LHCN-M2 (cell line): Measurements from ENCODE around the gene ACVR2B. TPM values are rescaled to one million over a fixed set of nuclear protein-coding genes. Genes with fewer than 3 reads are reported as not detected.

Source experiments
- DNase-seq: peaks from one replicate; pipeline ENCODE4 v3.0.0-alpha.2; 2012; ENCODE audit warnings: low read depth
- total RNA-seq: library from RNA; depleted of rRNA; stranded (reverse); fragments of >200 nt; gene quantifications from 2 replicates; pipeline ENCODE4 v1.2.3, GENCODE V29; 2014

The ACVR2B gene
- total RNA-seq, 1 experiment from 2014 or later = 1.7 TPM

DNA sequence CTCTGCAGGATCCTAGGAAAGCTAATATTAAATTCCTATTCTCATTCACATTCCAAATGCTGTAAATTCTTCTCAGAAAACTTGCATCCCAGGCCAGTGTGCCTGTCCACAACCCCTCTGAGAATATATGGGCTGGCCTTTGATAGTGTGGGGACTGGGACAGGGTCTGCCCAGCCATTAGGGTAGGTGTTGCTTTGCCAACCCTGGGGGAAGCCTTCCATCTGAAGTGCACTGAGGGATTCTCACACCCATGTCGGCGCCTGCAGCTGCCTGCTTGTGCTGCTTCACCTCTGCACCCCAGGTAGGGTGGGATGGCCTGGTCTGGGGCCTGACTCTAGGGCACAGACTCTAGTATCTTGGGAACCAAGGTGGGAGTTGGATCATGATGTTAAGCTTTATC, 27.2 kb downstream of the ACVR2B start:
- DNase-seq = no peak

DNA sequence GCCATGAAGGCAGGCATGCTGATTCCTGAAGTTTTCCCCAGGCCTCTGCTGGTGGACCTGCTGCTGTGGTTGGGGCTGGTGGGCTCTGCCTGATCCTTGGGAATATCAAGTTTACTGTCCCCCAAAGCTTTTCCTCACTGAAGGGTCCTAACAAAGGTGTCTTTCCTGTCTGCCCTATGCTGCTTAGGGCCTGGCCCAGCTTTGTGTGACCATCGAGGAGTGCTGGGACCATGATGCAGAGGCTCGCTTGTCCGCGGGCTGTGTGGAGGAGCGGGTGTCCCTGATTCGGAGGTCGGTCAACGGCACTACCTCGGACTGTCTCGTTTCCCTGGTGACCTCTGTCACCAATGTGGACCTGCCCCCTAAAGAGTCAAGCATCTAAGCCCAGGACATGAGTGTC, 29.3 kb downstream of the ACVR2B start:
- no peak for DNase-seq

DNA sequence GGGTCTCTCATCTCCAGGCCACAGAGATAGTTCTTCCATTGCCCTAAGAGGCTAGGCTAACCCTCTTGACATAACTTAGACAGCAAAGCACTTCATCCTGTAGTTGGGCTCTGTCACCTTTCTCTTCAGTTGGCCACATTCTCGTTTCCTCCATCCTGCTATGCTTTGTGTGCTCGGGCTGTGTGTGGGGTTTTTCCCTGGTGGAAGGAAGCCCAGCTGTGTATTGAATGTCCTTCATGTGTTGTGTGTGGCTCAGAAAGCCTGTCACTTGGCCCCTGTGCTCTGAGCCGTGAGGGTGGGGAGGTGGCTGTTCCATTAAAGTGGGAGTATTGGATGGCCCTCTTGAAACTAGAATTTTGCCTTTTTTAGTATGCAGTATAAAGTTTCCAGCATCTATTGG, 33.6 kb downstream of the ACVR2B start:
- DNase-seq = no peak

DNA sequence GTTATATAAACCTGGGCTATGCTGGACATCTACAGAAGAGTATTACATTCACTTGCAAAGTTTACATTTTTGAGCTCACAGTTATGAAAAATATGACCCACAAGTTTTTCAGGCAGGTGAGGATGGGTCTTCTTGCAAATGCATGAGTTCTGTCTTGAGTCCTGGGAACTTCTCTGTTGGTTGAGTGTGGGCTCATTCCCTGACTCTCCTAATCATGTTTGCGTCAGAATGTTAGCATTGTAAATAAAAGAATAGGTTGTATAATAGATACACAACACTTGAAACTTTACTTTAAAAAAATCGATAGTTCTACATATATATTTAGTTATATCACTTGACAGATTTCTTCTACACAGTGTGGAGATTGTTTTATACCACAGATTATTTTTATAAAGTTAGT, 35.3 kb downstream of the ACVR2B start:
- no peak for DNase-seq

DNA sequence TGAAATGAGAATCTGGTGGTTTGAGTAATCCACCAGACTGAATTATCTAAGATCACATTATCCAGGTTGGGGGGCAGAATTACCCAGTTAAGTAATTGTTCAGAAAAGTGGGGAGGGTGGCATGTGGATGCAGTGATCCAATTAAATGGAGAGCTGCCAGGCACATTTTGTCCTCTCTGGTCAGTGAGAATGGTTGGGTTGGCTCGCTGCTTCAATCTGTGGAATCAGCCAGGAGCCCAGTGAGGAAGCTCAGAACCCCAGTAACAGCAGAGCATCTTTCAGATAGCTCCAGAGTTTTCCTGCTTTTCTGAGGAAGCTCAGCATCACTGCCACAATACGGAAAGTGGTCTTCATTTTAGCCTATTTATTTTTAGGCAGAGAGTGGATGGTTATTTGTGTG, 36.1 kb downstream of the ACVR2B start:
- DNase-seq = no peak

DNA sequence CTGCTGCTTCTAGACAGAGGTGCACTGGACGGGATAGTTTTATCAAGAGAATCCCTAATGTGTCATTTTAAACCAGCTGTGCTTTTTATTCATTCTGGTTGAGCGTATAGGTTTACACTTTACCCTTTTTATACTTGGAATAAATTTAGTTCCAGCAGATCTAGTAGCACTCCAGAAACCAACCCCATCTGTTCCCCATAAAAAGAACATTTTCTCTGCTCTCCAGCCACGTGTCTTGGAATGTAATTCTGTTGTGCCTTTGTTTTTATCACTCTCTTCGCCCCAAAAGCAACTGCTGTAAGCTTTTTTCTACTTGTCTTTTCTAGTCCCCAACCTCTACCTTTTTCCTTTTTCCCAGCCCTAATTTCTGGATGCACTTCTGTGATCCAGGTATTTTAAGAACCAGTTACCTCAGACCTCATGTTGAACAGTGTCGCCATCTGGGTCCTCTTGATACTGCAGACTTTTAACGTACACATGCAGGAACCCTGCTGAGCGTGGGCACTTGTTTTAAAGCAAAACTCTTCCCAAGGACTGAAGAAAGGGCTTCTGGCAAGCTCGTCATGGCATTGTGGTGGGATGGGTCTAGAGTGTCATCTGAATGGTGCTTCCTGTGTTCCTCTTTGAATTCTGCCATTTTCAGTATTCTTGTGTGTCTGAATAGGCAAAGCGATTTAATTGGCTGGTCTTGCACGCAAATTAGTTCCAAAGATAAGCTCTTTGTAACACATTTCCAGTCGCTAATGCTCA, 36.8 kb downstream of the ACVR2B start:
- no peak for DNase-seq

DNA sequence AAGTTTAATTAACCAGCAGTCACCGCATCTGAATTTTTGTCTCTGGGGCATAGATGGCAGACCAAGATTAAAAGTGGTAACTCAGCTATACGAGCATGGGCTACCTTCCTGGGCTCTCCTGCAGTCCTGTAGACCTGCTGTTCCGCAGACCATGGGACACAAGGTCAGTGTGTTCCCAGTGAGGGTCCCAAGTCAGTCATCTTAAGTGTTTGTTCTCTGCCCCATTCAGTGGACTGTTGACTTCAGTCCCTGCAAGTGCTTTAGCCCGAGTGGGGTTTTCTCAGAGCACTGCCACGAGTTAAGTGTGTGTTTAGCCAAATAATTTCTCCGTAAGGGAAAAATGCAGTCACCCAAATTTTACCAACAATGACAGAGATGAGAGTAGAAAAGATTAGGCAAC, 37.5 kb downstream of the ACVR2B start:
- no peak for DNase-seq

DNA sequence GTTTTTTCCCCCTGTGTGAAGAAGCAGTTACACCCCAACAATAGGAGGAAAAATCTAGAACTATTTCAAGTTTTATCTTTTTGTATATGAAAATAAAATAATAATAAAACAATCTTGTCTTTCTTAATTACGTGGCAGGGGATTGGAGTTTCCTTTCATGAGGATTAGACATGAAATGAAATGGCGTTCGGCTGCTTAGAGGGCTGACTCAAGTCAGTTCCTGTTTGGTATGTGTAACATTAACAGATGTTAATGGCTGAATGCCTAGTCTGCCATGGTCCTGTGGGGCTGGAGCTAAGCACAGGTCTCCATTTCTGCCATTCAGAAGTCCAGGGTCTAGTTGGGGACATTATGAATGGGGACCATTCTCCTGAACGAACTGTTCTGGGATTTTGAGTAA, 39.3 kb downstream of the ACVR2B start:
- peak; percentile 56 for DNase-seq

DNA sequence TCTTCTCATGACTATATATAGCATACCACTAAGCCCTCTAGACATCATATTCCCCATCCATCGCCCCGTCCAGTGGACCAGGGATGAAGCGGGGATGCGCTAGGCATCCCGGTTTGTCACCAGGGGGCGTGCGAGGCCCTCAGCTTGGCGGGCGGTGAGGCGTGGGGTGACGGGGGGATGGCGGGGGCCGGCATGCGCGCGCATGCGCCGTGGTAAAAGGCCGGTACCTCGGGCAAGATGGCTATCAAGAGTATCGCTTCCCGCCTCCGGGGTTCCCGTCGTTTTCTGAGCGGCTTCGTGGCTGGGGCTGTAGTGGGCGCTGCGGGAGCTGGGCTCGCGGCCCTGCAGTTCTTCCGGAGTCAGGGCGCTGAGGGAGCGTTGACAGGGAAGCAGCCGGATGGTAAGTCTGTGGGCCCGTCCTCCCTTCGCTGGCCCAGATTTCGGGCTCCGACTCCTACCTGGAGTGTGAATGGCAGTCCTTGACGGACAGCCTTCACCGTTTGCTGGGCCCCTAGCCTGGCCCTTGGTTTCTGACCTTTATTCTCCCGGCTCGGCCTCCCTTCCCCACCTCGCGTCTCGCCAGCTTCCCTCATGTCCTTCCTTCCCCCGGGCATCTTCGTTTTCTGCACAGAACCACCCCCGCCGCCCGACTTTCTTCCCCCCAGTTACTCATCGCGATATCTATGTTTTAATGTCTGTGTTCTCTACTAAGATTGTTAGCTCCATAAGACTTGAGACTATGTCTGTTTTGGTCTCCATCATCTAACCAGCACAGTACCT, 42.6 kb downstream of the ACVR2B start, which contains the start of gene EXOG:
TSS of gene EXOG (plus strand) at position 210 of the 780 bp plus-strand sequence. CDS start at position 238, 28 bp downstream.
- DNase-seq = peak; percentile 89

DNA sequence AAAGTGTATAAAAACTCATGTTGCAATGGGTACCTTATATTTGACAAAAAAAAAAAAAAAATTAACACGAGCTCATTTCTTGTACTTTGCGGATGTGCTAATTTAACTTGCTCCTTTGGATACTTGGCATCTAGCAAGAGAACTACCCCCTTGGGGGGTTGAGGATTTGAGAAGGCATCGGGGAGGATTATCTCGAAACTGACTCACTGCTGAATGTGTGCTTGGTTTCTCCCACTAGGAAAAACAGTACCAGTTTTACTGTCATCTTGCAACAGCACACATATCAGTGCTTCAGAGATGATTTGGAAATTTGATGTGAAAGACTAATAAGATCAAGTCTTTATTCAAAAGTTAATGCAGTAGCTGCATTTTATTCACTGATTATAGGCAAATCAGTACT, 43.3 kb downstream of the ACVR2B start:
- DNase-seq = peak; percentile 76

DNA sequence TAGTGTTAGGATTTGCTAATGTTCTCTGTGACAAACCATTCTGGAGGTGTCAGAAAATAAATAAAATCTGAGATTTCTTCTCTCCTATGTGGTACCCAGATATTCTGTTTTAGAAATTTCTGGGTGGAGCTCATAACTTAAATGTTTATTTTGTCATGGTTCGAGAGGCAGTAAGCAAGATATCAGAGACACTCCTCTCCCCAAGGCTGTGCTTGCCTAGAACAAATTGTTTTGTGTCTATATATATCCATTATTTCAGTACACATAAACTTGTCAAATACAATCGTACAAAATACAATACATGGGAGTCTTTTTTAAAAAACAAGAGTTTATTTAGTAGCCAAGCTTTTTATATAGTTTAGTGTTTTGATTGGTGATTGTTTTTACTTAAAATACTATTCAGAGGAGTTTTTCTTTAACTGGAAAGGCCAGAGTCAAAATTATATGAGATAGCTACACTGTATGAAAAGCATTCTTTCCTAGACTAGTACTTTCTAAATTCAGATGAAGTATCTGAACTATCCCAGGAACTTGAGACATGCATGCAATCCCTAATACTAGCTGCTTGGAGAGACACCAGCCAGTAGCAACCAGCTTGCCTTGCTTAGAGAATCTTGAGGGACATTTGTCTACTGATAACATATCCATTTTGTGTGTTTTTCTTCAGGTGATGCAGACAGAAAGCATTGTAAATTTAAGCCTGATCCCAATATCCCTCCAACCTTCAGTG, 47.2 kb downstream of the ACVR2B start:
- no peak for DNase-seq

DNA sequence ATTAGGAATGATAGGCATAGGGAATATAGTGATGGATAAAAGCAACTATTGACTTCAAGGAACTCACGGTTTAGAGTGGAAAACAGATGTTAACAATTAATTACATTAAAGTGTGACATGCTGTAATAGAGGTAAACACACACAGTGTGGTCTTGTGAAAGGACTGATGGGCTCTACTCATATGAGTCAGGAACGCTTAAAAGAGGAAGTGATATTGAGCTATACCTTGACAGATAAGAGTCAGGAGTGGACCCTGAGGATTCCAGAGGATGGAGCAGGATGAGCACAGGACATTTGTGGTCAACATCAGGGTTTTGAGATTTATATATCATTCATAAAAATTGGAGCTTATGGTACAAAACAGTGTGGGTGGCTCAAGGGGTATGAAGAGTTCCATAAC, 53.4 kb downstream of the ACVR2B start:
- DNase-seq = no peak

DNA sequence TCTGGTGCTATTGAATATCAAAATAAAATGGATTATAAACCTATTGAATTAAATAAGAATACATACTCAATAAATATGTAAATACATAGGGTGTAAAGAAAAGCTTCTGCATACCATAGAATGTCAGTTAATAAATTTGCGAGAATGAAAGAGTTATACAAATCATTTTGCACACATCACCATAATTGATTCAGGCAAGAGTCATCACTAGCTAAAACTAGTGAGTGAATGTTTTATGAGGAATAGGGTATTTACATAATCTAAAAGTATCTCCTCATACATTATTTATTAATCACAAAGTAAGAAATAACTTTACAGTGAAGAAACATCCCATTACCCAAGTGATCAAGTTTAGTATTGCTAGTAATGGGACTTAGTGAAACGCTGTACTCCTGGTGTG, 56.0 kb downstream of the ACVR2B start:
- no peak for DNase-seq

DNA sequence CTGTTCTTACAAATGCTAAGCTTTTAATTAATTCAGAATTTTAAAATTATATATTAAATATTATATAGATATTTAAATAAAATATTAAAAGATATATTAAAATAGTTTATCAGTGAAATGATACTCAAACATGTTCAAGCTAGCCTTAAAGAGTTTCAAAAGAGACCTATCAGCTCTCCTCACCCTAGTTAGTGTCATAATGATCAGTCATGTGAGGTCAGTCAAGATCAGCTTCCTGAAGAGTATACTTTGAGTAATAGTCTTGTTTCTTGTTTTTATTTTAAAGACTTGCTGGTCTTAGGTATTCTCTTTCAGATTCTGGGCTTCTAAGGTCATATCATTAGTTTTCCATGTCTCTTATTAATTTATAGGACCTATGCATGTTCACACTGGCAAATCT, 56.9 kb downstream of the ACVR2B start:
- DNase-seq = no peak

DNA sequence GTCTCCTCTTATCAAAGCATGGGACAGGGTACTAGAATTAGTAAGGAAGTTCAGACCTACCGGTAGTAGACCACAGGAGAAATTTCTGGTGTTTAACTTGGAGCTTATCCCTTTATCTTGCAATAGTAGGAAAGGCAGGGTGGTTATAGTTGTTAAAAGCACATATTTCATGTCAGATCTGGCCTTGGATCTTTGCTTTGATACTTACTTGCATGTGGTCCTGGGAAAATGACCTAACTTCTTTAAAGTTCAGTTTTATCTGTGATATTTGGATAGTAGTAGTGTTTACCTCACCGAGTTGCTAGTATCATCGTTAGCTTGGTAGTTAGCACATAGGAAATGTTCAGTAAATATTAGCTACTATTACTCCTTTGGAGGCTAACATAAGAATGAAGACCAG, 57.9 kb downstream of the ACVR2B start:
- DNase-seq = no peak

DNA sequence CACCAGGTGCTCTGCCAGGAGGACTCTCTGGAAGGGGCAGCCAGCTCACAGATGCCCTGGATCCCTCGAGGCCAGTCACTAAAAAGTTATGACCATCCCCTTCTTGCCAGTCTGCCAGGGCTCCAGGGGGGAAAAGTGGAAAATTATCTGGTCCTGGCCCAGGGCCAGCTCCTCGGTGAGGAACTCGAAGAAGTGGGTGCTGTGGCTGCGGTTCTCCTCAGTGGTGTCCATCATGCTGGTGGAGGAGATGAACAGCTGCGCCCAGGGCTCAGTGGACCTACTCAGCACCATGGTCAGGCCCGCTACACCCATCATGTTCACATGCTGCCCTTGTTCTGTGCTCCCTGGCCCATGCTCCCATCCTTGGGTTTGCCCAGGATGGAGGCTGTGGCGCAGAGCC, 61.7 kb downstream of the ACVR2B start:
- no peak for DNase-seq

DNA sequence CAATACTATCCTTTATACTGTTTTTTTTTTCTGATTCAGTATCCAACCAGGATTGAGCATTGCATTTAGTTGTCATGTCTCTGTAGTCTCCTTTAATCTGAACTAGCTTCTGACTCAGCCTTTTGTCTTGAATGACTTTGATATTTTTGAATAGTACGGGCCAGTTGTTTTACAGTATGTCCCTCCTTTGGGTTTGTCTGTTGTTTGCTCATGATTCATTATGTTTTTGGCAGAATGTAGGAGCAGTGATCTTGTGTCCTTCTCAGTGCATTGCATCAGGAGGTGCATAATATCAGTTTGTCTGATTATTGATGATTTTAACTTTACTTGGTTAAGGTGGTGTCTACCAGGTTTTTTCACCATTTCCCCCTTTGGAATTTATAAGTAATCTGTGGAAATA, 63.0 kb downstream of the ACVR2B start:
- peak; percentile 76 for DNase-seq

DNA sequence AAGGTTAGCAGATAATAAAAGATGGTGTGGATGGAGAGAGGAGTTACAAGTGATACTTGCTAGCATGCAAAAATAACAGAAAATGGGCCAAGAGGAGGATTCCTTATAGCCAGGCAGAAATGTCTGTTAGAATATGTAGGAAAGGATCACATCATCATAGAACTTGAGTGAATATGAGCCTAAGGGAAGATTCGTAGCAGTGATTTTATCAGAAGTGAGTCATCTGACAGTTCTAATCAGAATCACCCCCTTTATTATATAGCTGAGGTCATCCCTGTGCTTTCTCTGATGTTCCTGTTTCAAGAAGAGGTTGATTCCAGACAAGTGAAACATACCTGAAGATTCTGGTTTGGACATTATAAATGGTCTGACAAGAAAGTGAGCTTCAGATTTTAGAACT, 65.3 kb downstream of the ACVR2B start:
- DNase-seq = no peak

DNA sequence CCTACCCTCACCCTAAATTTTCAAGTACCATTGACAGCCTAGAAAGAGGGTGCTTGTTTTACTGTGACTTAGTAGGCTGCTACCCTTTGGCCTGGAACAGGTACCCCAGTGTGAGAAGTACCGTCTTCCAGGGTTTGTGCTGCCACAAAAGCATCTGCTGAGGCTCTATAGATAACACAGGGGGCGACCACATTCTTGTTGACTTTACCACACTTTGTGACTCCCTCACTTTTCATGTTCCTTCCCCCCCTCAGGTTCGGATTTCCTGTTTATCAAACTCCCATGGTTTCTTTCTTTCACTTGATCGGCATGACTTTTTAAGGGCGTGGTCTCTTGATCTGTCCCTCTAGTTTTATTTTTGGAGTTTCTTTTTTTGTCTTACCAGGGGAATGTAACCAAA, 66.0 kb downstream of the ACVR2B start:
- no peak for DNase-seq

DNA sequence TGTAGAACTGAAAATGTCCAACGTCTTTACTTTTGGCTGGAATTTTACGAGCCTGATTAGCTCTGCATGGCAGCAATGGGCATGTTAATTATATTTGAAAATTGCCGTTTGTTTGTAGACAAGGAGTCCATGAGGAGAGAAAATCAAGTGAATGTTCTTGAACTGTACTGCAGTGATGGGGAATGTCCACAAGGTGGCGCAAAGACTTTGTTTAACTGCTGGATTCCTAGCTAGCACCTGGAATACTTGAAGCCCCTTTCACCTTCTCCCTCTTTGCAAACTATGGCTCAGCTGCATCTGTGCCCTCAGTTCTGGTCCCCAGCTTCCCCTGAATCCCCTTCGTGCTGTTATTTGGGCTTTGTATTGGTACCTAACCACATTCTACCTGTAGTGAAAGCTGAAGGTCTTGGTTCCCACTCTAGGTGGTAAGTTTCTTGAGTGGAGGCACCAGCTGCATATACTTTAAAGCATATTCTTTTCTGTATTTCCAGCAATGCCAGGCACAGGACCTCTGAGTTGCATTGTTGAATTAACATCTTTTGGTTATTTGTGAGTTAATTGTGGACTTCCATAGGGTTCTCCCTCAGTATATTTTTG, 67.8 kb downstream of the ACVR2B start:
- DNase-seq = peak; percentile 66

DNA sequence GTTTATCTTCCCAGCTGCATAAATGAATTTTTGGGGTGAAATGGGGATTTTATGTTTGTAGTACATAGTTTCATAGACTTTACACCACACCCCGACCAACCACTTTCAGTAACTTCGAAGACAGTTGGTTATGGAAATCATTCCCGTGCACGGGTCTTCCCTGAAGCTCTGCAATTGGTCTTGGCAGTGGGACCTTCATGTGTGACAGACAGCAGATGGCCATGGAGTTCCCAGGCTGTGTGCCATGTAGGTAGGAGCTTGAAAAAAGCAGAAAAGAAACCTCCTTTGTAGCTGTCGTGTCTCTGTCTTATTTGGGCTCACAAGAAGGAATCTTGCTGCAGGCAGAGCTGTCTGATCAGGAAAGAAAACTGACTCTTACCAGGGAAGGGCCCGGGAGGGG, 68.3 kb downstream of the ACVR2B start:
- no peak for DNase-seq

DNA sequence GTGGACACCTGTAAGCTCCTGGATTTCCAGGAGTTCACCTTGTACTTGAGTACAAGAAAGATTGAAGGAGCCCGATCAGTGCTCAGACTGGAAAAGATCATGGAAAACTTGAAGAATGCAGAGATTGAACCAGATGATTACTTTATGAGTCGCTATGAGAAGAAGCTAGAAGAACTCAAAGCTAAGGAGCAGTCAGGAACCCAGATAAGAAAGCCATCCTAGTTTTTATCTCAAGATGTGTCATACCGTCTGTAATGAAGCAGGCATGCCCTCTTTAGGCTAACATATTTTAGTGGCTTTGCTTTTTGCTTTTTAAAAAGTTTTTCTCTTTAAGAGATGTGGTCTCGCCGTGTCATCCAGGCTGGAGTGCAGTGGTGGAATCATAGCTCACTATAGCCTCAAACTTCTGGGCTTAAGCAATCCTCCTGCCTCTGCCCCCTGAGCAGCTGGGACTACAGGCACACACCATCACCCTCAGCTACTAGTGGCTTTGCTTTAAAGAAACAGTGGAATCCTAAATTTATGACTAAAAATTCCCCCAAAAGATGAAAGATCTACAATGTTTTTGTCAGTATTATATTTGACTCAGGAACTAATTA, 70.5 kb downstream of the ACVR2B start:
- DNase-seq = no peak
